GM21515 (cell line): ENCODE data around the gene SLC16A2.
A peak's percentile ranks its signal among the peaks of the same experiment; 100 is the strongest.
"Not testable (repeated sequence)": the region's sequence is repeated elsewhere in the genome, so short reads cannot be mapped to it uniquely, and the experiment has no call there.

Experiments
- ATAC-seq: cut with Tn5 transposase; IDR thresholded peaks from one replicate; pipeline ENCODE4 v1.9.1; 2021; ENCODE audit not compliant: unreplicated experiment

The SLC16A2 gene

GRCh38 chrX:74505437-74505836, 84.1 kb downstream of the SLC16A2 start:
- no peak for ATAC-seq

GRCh38 chrX:74506317-74507115, 85.2 kb downstream of the SLC16A2 start:
- ATAC-seq, result peak; percentile 89

GRCh38 chrX:74507191-74507590, 85.9 kb downstream of the SLC16A2 start:
- ATAC-seq, result no peak

- no peak for ATAC-seq
Observed at GRCh38 chrX:74509989-74510388, 88.7 kb downstream of the SLC16A2 start.

- peak; percentile 57 for ATAC-seq
Observed at GRCh38 chrX:74510401-74510800, 89.1 kb downstream of the SLC16A2 start.

- no peak for ATAC-seq
Observed at GRCh38 chrX:74511704-74512103, 90.4 kb downstream of the SLC16A2 start.

- ATAC-seq, result no peak
Observed at GRCh38 chrX:74514384-74514783, 93.1 kb downstream of the SLC16A2 start.

GRCh38 chrX:74515356-74515755, 94.1 kb downstream of the SLC16A2 start:
- no peak for ATAC-seq

GRCh38 chrX:74516013-74516412, 94.7 kb downstream of the SLC16A2 start:
- not testable (repeated sequence) for ATAC-seq

- ATAC-seq, result no peak
Observed at GRCh38 chrX:74519870-74520269, 98.6 kb downstream of the SLC16A2 start.

GRCh38 chrX:74520291-74520690, 99.0 kb downstream of the SLC16A2 start:
- no peak for ATAC-seq

GRCh38 chrX:74520896-74521295, 99.6 kb downstream of the SLC16A2 start:
- ATAC-seq, result no peak

- no peak for ATAC-seq
Observed at GRCh38 chrX:74521961-74522751, 100.9 kb downstream of the SLC16A2 start.

GRCh38 chrX:74523224-74523623, 101.9 kb downstream of the SLC16A2 start:
- no peak for ATAC-seq

- no peak for ATAC-seq
Observed at GRCh38 chrX:74523870-74524735, 102.8 kb downstream of the SLC16A2 start.

- ATAC-seq, result no peak
Observed at GRCh38 chrX:74525116-74525515, 103.8 kb downstream of the SLC16A2 start.

GRCh38 chrX:74526764-74527163, 105.5 kb downstream of the SLC16A2 start:
- ATAC-seq, result no peak

- no peak for ATAC-seq
Observed at GRCh38 chrX:74527350-74527749, 106.1 kb downstream of the SLC16A2 start.

GRCh38 chrX:74529311-74529710, 108.0 kb downstream of the SLC16A2 start:
- ATAC-seq, result no peak

GRCh38 chrX:74531081-74531480, 109.8 kb downstream of the SLC16A2 start:
- no peak for ATAC-seq

GRCh38 chrX:74534569-74535038, 113.3 kb downstream of the SLC16A2 start:
- no peak for ATAC-seq
